GM12878 (cell line): ENCODE measurements around the gene DDX54. TPM values are rescaled to one million over a fixed set of nuclear protein-coding genes. Genes with fewer than 3 reads are reported as not detected.

Experiments
- ATF7 ChIP-seq: fragments of 450-650 bp; IDR thresholded peaks from 2 replicates; pipeline ENCODE4 v1.6.1; 2016; ENCODE audit warnings: low read depth, mild to moderate bottlenecking
- CBX3 ChIP-seq: fragments of 200-600 bp; sonication (generic); IDR thresholded peaks from 2 replicates; pipeline ENCODE4 v1.6.1; 2016; ENCODE audit warnings: low read depth, borderline replicate concordance
- CREB1 ChIP-seq: IDR thresholded peaks from 2 replicates; pipeline ENCODE4 v1.6.1; 2012; ENCODE audit warnings: low read depth, mild to moderate bottlenecking, inconsistent platforms
- IRF4 ChIP-seq: IDR thresholded peaks from 2 replicates; pipeline ENCODE4 v1.6.1; 2011; ENCODE audit warnings: low read depth, low read length
- JUND ChIP-seq: IDR thresholded peaks from 2 replicates; pipeline ENCODE4 v1.6.1; 2012; ENCODE audit warnings: low read depth, mild to moderate bottlenecking, low read length, improper control_type of control experiment, moderate library complexity
- MAX ChIP-seq: IDR thresholded peaks from 2 replicates; pipeline ENCODE4 v1.6.1; 2012; ENCODE audit warnings: low read depth, low read length, improper control_type of control experiment
- RB1 ChIP-seq: fragments of 450-650 bp; formaldehyde crosslinking; IDR thresholded peaks from 2 replicates; pipeline ENCODE4 v1.6.1; 2017; ENCODE audit warnings: mild to moderate bottlenecking, borderline replicate concordance
- SMC3 ChIP-seq: IDR thresholded peaks from 2 replicates; pipeline ENCODE4 v1.6.1; 2011; ENCODE audit warnings: low read length, improper control_type of control experiment, borderline replicate concordance
- STAT1 ChIP-seq: fragments of 450-650 bp; conservative IDR thresholded peaks from 2 replicates; pipeline ENCODE4 v1.6.1; 2014; ENCODE audit warnings: antibody characterized with exemption, mild to moderate bottlenecking
- SUZ12 ChIP-seq: fragments of 200-600 bp; sonication (generic); IDR thresholded peaks from one replicate; pipeline ENCODE4 v1.6.1; 2018; ENCODE audit warnings: antibody characterized with exemption, mild to moderate bottlenecking; ENCODE audit not compliant: unreplicated experiment
- ZBED1 ChIP-seq: IDR thresholded peaks from 2 replicates; pipeline ENCODE4 v1.6.1; 2016; ENCODE audit warnings: borderline replicate concordance
- ZZZ3 ChIP-seq: IDR thresholded peaks from 2 replicates; pipeline ENCODE4 v1.6.1; 2011; ENCODE audit warnings: low read depth; ENCODE audit not compliant: control insufficient read depth, insufficient read length
- polyA plus RNA-seq, 11 experiments: library from polyadenylated mRNA; depleted of rRNA in 4 of 11; unstranded in 6 of 11; stranded (reverse) in 5 of 11; fragments of >200 nt; fragmentation: Nextera tagmentation in 4 of 11; fragmentation: Illumina TruSeq in 1 of 11; extraction: Ambion mirVana in 4 of 11; extraction: Trizol in 1 of 11; gene quantifications; 1 replicate in 1 of 11; 2 replicates in 10 of 11; pipeline versions ENCODE4 v1.2.1 to v1.2.3, GENCODE V29; 2011 to 2016; ENCODE audit warnings: inconsistent platforms in 2 of 11, missing spikeins in 2 of 11, low read depth in 1 of 11
- total RNA-seq, 4 experiments: library from RNA; depleted of rRNA in 3 of 4; stranded (reverse); fragments of >200 nt in 3 of 4; fragmentation: Illumina TruSeq in 1 of 4; extraction: Trizol in 1 of 4; gene quantifications; 2 replicates each; pipeline versions ENCODE4 v1.2.1 to v1.2.3, GENCODE V29; 2013 to 2021
- TF ChIP-seq, protein P1 (sequence below): IDR thresholded peaks from 2 replicates; pipeline ENCODE4 v1.6.1; 2012; ENCODE audit warnings: low read depth, low read length, improper control_type of control experiment
- TF ChIP-seq, protein P2 (sequence below), 3 experiments: IDR thresholded peaks in 2 of 3; conservative IDR thresholded peaks in 1 of 3; 2 replicates each; pipeline ENCODE4 v1.5.1; 2011; ENCODE audit warnings: low read depth in 3 of 3, low read length in 3 of 3, mild to moderate bottlenecking in 3 of 3, control low read depth in 2 of 3, moderate library complexity in 2 of 3, inconsistent platforms in 1 of 3, mixed read lengths in 1 of 3; ENCODE audit not compliant: control insufficient read depth in 2 of 3, insufficient read depth in 1 of 3; ENCODE audit errors: extremely low read depth in 1 of 3
- TF ChIP-seq, protein P3 (sequence below): fragments of 450-650 bp; IDR thresholded peaks from 2 replicates; pipeline ENCODE4 v1.6.1; 2017; ENCODE audit warnings: borderline replicate concordance
- TF ChIP-seq, protein P4 (sequence below): fragments of 450-650 bp; IDR thresholded peaks from 2 replicates; pipeline ENCODE4 v1.6.1; 2018; ENCODE audit warnings: borderline replicate concordance, mild to moderate bottlenecking; ENCODE audit not compliant: partially characterized antibody
- TF ChIP-seq, protein P5 (sequence below): fragments of 450-650 bp; IDR thresholded peaks from 2 replicates; pipeline ENCODE4 v1.6.1; 2016; ENCODE audit warnings: mild to moderate bottlenecking, moderate library complexity, borderline replicate concordance

Gene DDX54
- total and polyA plus RNA-seq, 10 of the 15 experiments (the other 5 are each of a cell fraction or from before 2014, with no cell fraction given) = 1.9 to 115 (median 56.3) TPM

- TF ChIP-seq MAX = no peak; the same call in 1 of the 2 replicates
- TF ChIP-seq RB1 = peak; percentile 68; the same call in 1 of the 2 replicates
- peak; percentile 94 for TF ChIP-seq ATF7
- TF ChIP-seq, protein P1, sequence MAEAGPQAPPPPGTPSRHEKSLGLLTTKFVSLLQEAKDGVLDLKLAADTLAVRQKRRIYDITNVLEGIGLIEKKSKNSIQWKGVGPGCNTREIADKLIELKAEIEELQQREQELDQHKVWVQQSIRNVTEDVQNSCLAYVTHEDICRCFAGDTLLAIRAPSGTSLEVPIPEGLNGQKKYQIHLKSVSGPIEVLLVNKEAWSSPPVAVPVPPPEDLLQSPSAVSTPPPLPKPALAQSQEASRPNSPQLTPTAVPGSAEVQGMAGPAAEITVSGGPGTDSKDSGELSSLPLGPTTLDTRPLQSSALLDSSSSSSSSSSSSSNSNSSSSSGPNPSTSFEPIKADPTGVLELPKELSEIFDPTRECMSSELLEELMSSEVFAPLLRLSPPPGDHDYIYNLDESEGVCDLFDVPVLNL = no peak
- TF ChIP-seq CREB1 = peak; percentile 72
- TF ChIP-seq ZBED1 = peak; percentile 90; the same call in 1 of the 2 replicates
- TF ChIP-seq SMC3 = no peak
- no peak for TF ChIP-seq CBX3
- TF ChIP-seq, protein P2, sequence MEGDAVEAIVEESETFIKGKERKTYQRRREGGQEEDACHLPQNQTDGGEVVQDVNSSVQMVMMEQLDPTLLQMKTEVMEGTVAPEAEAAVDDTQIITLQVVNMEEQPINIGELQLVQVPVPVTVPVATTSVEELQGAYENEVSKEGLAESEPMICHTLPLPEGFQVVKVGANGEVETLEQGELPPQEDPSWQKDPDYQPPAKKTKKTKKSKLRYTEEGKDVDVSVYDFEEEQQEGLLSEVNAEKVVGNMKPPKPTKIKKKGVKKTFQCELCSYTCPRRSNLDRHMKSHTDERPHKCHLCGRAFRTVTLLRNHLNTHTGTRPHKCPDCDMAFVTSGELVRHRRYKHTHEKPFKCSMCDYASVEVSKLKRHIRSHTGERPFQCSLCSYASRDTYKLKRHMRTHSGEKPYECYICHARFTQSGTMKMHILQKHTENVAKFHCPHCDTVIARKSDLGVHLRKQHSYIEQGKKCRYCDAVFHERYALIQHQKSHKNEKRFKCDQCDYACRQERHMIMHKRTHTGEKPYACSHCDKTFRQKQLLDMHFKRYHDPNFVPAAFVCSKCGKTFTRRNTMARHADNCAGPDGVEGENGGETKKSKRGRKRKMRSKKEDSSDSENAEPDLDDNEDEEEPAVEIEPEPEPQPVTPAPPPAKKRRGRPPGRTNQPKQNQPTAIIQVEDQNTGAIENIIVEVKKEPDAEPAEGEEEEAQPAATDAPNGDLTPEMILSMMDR (IDR thresholded peaks at IDR 0.05 in 2 of 3, conservative IDR thresholded peaks at IDR 0.05 in 1 of 3; ENCODE audit: control insufficient read depth in 2 of 3, extremely low read depth in 1 of 3, insufficient read depth in 1 of 3, low read depth in 3 of 3, low read length in 3 of 3) = no peak
- TF ChIP-seq STAT1 = peak; percentile 72; the same call in 1 of the 2 replicates
- TF ChIP-seq, protein P3, sequence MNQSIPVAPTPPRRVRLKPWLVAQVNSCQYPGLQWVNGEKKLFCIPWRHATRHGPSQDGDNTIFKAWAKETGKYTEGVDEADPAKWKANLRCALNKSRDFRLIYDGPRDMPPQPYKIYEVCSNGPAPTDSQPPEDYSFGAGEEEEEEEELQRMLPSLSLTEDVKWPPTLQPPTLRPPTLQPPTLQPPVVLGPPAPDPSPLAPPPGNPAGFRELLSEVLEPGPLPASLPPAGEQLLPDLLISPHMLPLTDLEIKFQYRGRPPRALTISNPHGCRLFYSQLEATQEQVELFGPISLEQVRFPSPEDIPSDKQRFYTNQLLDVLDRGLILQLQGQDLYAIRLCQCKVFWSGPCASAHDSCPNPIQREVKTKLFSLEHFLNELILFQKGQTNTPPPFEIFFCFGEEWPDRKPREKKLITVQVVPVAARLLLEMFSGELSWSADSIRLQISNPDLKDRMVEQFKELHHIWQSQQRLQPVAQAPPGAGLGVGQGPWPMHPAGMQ = peak; percentile 75
- TF ChIP-seq SUZ12 = no peak
- TF ChIP-seq IRF4 = peak; percentile 75; the same call in 1 of the 2 replicates
- TF ChIP-seq, protein P4, sequence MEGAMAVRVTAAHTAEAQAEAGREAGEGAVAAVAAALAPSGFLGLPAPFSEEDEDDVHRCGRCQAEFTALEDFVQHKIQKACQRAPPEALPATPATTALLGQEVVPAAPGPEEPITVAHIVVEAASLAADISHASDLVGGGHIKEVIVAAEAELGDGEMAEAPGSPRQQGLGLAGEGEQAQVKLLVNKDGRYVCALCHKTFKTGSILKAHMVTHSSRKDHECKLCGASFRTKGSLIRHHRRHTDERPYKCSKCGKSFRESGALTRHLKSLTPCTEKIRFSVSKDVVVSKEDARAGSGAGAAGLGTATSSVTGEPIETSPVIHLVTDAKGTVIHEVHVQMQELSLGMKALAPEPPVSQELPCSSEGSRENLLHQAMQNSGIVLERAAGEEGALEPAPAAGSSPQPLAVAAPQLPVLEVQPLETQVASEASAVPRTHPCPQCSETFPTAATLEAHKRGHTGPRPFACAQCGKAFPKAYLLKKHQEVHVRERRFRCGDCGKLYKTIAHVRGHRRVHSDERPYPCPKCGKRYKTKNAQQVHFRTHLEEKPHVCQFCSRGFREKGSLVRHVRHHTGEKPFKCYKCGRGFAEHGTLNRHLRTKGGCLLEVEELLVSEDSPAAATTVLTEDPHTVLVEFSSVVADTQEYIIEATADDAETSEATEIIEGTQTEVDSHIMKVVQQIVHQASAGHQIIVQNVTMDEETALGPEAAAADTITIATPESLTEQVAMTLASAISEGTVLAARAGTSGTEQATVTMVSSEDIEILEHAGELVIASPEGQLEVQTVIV = peak; percentile 58
- no peak for TF ChIP-seq JUND
- TF ChIP-seq ZZZ3 = no peak
- TF ChIP-seq, protein P5, sequence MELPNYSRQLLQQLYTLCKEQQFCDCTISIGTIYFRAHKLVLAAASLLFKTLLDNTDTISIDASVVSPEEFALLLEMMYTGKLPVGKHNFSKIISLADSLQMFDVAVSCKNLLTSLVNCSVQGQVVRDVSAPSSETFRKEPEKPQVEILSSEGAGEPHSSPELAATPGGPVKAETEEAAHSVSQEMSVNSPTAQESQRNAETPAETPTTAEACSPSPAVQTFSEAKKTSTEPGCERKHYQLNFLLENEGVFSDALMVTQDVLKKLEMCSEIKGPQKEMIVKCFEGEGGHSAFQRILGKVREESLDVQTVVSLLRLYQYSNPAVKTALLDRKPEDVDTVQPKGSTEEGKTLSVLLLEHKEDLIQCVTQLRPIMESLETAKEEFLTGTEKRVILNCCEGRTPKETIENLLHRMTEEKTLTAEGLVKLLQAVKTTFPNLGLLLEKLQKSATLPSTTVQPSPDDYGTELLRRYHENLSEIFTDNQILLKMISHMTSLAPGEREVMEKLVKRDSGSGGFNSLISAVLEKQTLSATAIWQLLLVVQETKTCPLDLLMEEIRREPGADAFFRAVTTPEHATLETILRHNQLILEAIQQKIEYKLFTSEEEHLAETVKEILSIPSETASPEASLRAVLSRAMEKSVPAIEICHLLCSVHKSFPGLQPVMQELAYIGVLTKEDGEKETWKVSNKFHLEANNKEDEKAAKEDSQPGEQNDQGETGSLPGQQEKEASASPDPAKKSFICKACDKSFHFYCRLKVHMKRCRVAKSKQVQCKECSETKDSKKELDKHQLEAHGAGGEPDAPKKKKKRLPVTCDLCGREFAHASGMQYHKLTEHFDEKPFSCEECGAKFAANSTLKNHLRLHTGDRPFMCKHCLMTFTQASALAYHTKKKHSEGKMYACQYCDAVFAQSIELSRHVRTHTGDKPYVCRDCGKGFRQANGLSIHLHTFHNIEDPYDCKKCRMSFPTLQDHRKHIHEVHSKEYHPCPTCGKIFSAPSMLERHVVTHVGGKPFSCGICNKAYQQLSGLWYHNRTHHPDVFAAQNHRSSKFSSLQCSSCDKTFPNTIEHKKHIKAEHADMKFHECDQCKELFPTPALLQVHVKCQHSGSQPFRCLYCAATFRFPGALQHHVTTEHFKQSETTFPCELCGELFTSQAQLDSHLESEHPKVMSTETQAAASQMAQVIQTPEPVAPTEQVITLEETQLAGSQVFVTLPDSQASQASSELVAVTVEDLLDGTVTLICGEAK = no peak; the same call in 1 of the 2 replicates
These were observed 23.0 kb upstream of the DDX54 start (continued) for GRCh38 chr12:113208041-113208934.
